HG03439 (cell line): Measurements from ENCODE around the gene HHEX.

Experiments used
- ATAC-seq: cut with Tn5 transposase; IDR thresholded peaks from one replicate; pipeline ENCODE4 v1.9.1; 2021; ENCODE audit warnings: mild to moderate bottlenecking, moderate library complexity; ENCODE audit not compliant: unreplicated experiment

The HHEX gene

DNA sequence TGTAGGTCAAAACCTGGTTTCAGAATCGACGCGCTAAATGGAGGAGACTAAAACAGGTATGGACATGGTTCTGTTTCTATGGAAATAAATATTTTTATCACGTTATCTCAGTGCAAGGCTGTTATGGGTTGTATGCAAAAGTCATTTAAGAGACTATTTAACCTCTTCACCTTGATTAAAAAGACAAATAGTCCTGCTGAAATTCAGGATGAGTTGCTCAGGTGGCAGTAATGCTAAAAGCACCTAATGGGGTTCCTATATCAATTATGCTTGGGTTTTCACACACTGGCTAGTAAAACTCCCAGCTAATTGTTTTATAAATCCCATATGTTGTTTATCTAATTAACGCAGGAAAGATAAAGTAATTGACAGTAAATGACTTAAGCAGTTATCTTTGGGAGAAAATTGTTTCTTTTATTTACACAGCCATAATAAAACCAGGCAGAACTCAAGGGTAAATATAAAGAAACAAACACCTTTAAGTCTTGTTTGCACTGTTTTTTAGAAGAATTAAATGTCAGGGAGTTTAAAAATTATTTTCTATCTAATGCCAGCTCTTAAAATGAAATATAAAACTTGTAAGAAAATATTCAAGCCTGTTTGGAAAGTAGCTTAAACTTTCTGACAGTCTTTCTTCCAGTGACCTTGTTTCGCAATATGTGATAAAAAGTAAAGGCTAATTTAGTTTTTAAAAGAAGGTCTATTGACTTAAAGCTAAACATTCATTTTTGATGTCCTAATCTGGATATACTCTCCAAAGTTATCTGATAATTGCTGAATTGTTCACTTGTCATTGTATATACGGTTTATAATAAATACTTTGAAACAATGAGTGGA, 3.2 kb downstream of the HHEX start:
- ATAC-seq: no peak

DNA sequence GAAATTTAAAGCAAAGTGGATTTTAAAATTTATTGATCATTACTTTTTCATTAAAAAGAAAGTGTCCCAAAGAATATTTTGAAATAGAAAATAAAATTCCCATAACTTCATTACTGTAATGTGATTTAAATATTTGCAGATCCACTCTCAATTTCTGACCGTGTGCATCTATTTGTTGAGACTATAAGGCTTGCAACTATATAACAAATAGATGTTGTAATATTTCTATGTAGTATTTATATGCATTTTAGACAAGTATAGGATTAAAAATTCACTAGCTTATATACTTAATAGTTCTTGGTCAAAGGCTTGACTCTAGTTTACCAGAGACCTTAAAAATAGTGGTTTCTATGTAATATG, 3.8 kb downstream of the HHEX start:
- no peak for ATAC-seq

- ATAC-seq: no peak
Observed at GRCh38 chr10:92695679-92696605, 6.2 kb downstream of the HHEX start.

DNA sequence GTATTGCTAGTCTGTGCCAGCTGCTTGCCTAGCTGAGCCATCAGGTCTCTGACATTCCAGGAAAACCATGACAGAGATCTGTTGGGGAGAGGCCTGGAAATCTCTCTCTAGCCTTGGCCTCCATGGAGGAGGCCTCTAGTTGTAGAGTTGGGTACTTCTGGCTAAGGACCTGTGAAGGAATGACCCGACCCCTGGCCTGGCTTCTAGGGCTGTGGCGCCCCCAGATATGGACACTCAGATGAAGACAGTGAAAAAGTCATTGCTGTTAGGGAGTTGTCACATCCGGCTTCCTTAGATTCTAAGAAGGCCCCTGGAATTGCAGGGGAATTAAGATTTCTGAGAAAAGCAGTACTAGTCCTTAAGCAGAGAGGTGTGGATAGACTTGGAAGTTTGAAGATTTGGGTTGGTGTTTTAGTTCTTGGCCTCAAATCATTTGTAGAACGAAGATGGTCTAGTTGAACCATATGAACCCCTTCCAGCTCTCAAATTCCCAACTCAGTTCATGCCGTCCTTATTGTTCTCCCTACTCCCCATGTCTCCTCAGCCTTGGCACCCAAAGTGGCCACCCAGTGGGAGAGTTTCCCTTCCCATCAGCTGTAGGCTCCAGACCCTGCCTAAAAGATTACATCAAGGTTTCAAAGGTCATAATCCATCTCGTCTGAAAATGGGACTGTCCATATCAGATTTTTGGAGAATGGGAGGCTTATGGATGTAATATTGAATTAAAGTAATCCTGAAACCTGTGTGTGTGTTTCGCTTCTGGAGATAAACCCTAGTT, 7.0 kb downstream of the HHEX start:
- ATAC-seq: no peak

DNA sequence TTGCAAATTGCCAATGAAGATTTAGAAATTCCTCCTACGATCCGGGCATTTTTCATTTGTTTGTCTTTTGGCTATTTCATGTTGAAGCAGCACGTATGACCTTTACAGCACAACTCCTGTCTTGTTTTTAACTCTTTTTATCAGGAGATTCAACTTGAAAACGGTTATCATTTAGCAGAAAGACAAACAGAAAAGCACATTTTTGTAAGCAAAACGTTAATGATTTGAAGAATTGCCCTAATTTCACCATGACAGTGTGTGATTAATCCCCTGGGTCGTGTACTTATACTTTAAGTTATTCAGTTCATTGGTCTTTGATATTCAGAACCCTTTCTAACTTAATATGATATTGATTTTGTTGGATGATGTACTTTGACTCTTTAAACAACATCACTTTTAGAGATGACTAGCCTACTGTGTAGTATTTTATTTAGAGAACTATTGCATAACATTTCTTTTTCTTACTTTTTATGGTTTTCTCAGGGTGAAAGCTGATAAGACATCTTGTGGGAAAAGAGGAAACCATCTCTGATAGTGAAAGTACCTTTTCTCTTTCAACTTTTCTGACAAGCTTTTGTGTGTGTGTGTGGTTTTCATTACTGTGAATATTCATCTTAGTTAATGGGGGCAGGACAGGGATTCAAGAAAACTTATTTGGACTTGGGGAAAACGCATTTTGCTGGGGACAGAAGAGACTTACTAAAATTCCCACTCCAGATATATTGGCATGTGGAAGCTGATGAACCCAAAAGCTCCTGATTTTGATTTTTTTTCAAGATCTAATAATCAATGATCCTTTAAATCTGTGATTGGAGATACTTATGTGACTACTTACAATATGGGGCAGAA, 8.1 kb downstream of the HHEX start:
- no peak for ATAC-seq

DNA sequence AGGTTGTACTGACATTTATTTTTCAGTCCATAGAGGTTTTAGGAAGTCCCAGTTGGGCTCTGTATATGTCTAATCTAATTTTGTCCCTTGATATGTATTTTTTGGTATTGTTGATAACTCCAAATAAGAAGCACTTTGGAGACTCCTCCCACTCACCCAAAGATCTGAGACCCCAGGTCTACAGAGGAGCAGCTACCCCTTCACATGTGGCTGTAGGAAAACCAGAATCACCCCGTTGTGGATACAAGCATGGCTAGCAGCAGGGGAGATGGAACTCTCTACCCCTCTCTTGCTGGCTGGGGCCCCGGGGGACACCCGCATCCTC, 9.4 kb downstream of the HHEX start:
- no peak for ATAC-seq

DNA sequence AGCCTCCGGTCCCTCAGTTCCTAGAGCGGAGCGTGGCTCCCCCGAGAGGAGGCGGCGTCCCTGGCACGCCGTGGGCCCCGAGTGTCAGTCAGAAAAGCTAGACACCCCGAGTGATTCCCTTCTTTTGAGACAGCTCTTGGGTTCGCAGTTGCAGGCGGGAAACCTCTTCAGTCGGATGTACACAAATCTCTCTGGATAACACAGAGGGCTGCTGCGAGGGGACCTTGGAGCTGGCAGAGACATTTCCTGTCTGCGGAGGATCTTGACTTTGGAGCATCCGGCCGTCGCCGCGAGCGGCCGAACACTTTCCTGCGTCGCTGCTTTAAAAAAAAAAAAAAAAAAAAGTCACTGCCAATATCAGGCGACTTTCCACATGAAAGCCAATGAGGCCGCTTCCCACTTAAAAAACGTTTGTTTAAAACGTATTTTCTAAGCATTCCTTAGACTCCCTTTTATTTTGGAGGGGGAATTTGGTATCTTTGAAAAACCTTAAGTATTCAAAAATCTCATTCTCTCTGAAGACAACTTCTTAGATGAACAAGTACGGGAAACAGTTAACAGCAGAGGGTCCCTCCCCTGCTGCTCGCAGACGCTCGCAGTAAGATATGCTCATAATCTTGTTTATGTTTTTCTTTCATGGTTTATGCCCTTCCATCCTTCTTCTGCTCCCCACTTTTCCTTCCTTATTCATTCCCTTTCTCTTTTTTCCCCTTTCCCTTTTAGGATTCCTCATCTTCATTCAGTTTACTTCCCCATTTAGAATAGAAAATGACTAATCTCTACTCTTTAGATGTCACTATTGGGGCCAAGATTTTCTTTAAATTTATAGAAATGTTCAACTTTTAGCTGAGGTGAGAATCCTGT, 10.0 kb downstream of the HHEX start:
- ATAC-seq: no peak

DNA sequence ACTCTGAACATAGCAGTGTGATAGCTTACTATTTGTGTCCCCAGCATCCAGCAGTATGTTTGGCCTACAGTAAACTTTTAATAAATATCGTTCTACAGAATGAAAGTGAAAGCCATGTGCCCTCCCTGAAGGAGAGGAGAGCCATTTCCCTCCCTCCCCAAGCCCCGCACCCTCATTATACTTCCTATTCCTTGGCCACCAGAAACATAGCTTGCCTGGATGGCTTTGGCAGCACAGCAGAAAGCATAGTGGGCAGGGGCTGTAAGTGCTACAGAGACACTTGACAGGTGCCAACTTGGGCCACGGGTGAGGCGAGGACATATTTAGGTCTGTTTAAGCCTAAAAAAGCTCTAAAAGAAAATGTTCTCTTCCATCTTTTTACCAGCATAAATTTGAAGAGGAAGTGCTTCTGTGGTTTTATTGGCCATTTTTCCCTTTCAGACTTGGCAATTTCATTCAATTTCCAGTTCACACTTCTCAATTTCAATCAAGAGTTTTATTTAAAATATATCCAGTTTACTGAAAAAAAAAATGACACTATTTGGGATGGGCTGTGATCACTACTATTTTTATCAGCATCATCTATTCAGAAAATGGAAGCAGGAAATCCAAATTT, 12.7 kb downstream of the HHEX start:
- ATAC-seq: no peak

DNA sequence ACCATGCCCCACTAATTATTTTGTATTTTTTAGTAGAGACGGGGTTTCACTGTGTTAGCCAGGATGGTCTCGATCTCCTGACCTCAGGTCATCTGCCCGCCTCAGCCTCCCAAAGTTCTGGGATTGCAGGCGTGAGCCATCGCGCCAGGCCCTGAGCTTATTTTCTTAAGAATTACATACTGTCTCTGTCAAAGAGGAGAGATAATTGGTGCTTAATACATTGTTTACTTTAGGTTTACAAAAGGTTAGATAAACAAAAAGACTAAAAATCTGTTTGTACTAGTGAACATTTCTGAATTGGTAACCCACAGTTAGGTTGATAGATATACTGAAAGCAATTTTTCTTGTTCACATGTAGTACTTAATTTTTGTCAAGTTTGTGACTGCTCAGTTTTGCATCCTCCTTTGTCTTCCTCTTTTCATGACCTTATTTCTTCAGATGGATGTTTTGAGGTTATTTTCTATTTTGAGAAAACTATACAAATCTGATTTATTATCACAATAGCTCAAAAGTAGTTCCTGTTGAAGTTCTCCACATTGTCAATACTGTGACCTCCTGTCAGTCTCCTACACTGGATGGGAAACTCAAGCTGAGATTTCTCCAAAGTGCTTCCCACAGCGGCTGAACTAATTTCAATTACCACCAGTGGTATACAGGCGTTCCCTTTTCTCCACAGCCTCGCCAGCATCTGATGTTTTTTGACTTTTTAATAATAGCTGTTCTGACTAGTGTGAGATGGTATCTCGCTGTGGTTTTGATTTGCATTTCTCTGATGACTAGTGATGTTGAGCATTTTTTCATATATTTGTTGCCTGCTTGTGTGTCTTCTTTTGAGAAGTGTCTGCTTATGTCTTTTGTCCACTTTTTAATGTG, 22.5 kb downstream of the HHEX start:
- ATAC-seq: no peak

DNA sequence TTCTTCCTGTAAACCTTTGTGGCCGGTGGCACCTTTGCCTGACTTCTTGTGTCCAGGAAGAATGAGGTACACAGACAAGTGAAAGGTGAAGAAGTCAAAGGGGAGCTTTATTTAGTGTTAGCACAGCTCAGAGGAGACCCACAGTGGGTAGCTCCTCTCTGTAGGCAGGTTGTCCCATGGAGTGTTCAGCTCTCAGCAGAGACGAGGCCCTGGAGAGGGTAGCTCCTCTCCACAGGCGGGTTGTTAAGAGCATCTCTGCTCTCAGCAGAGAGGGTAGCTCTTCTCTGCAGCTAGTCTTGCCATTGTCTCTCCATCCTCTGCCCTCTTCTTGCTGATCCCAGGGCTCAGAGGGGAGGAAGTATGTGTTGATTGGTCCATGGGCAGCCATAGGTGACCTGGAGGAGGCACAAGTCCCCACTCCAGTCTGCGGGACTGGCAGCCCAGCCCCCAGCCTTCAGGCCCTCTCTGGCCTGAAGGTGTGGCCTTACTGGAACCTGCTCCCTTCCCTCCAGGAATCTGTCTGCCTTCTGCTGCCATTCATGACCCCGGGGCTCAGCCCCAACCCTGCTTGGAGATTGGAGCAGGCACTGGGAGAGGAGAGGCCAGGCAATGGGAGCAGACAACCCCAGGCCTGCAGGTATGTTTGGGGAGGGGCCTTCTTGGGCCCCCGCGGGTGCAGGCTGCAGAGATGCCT, 24.5 kb downstream of the HHEX start:
- no peak for ATAC-seq

DNA sequence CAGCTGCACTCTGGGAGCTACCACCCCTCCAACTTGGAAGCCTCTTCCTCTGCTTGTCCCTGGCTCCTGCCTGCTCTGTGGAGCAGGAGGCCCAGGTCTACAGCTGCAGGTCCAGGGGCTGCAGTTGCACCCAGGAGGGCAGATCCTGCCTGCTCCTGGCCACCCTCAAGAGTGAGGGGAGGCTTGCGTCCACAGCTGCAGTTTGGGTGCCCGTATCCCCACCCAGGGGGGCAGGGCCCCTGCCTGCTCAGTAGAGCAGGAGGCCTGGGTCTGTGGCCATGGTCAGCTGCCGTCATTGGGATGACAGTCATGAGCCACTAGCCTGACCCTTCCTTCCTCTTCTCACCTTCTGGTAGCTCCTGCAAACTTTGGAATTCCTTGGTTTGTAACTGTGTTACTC, 25.1 kb downstream of the HHEX start:
- no peak for ATAC-seq

DNA sequence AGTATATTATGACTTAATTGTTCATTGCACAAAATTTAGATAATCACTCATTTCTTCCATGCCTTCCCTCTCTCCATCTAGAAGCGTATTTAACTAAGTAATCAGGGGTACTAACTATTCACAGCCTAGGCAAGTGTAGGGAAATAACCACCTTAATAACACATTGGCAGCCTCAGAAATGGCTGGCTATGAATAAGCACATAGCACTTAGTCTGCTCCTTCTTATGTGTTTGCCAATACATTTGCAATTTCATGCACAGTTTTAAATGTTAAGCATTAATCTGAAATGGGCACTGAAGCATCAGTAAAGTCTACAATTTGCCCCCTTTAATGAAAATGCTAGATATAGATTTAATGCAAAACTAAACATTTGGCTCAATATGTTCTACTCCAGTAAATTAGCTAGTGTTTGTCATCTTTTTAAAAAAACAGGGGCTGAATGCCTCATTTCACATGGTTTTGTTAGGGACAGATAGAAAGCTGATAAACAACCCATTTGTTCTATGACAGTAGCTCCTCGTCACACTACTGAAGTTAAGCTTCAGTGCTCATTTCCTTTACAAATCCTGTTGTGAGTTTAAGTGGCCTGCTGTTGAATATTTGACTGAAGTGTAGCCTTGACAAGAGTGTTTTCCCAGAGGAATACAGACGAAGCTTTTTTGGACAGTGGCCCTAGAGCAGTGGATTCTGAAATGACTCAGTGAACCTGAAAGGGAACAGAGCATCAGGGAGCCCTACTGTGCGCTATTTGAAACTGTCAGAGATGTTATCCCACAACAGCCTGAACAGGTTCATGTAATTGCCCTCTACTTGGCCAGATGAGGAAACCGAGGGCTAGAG, 30.5 kb downstream of the HHEX start:
- ATAC-seq: no peak

GRCh38 chr10:92720831-92721165, 31.0 kb downstream of the HHEX start:
- ATAC-seq: no peak

GRCh38 chr10:92722349-92722748, 32.6 kb downstream of the HHEX start:
- no peak for ATAC-seq

- ATAC-seq: no peak
Observed at GRCh38 chr10:92727141-92727540, 37.4 kb downstream of the HHEX start.

GRCh38 chr10:92727550-92727949, 37.8 kb downstream of the HHEX start:
- no peak for ATAC-seq

DNA sequence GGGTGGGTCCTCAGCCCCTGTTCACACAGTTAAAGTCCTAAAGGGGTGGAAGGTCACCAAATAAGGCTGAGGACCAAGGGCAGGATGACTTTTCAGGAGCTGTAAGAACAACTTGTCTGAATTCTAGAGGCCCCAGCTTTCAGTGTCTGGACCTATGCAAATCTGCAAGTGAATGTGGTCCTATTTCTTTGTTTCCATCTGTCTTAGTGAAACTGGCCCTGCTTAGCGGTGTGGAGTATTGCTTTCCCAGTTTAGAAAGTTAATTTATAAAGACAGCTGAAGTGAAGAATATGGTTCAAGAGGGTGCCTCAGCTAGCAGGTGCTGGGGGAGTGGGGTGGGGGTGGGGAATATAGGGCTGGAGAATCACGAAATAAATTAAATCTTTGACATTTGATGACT, 40.1 kb downstream of the HHEX start:
- ATAC-seq: peak; percentile 90
